IMR-90 (cell line): ENCODE results near the gene MYOZ3. TPM values are rescaled to one million over a fixed set of nuclear protein-coding genes. Genes with fewer than 3 reads are reported as not detected.

Experiments
- ATAC-seq: fragments of 200-7000 bp; cut with Tn5 transposase; 2 replicates; pipeline ENCODE4 v1.9.1; 2020; ENCODE audit warnings: low read depth, mild to moderate bottlenecking, moderate library complexity
- BruUV-seq: library from RNA; stranded (reverse); fragments of 400-500 nt; replicated peaks from 2 replicates; lab custom pipeline; 2021; lab: Mats Ljungman, UMichigan
- CTCF ChIA-PET: fragments of 300-600 bp; formaldehyde crosslinking; extraction: SDS; loops from one replicate; lab custom pipeline; 2021; ENCODE audit warnings: antibody characterized with exemption; lab: Yijun Ruan, JAX
- POLR2A ChIA-PET: fragments of 300-600 bp; sonication (Branson Sonifier 250); formaldehyde crosslinking; loops from one replicate; lab custom pipeline; 2022; ENCODE audit warnings: antibody characterized with exemption; ENCODE audit not compliant: unreplicated experiment; lab: Charles Lee
- DNase-seq: peaks from one replicate; pipeline ENCODE4 v3.0.0; 2013
- H2AFZ ChIP-seq: replicated peaks from 2 replicates; pipeline ENCODE3; 2013; ENCODE audit warnings: low read length, mild to moderate bottlenecking; ENCODE audit not compliant: poor library complexity
- H2AK5ac ChIP-seq: 2 replicates; pipeline ENCODE4 v1.6.1; 2013; ENCODE audit warnings: low read depth, low read length, inconsistent platforms
- H2AK9ac ChIP-seq: replicated peaks from 2 replicates; pipeline ENCODE3; 2013; ENCODE audit warnings: mild to moderate bottlenecking, low read depth, low read length, moderate library complexity; ENCODE audit not compliant: poor library complexity
- H2BK120ac ChIP-seq: 2 replicates; pipeline ENCODE4 v1.6.1; 2013; ENCODE audit warnings: low read depth, low read length, inconsistent platforms
- H2BK15ac ChIP-seq: 3 replicates; pipeline ENCODE4 v1.6.1; 2013; ENCODE audit warnings: low read depth, low read length, inconsistent platforms
- H2BK20ac ChIP-seq: 2 replicates; pipeline ENCODE4 v1.6.1; 2013; ENCODE audit warnings: low read depth, mild to moderate bottlenecking, inconsistent platforms, low read length, moderate library complexity
- H2BK5ac ChIP-seq: 2 replicates; pipeline ENCODE4 v1.6.1; 2013; ENCODE audit warnings: mild to moderate bottlenecking, low read depth, low read length, inconsistent platforms; ENCODE audit not compliant: poor library complexity, severe bottlenecking
- H3K14ac ChIP-seq: replicated peaks from 2 replicates; pipeline ENCODE4 v1.6.1; 2013; ENCODE audit warnings: low read depth, low read length, inconsistent platforms
- H3K18ac ChIP-seq: 2 replicates; pipeline ENCODE4 v1.6.1; 2013; ENCODE audit warnings: low read depth, low read length, control low read depth
- H3K23ac ChIP-seq: 2 replicates; pipeline ENCODE4 v1.6.1; 2013; ENCODE audit warnings: low read depth, low read length, inconsistent platforms
- H3K27ac ChIP-seq: 2 replicates; pipeline ENCODE4 v1.5.1; 2013; ENCODE audit warnings: mild to moderate bottlenecking, control low read depth, low read length; ENCODE audit not compliant: insufficient read depth
- H3K27me3 ChIP-seq: 2 replicates; pipeline ENCODE4 v1.6.1; 2013; ENCODE audit warnings: low read length; ENCODE audit not compliant: control insufficient read depth, insufficient read depth
- H3K36me3 ChIP-seq: 2 replicates; pipeline ENCODE4 v1.6.1; 2013; ENCODE audit warnings: low read length, mixed read lengths; ENCODE audit not compliant: control insufficient read depth, insufficient read depth
- H3K4ac ChIP-seq: 2 replicates; pipeline ENCODE4 v1.6.1; 2013; ENCODE audit warnings: low read depth, low read length, inconsistent platforms
- H3K4me1 ChIP-seq: 2 replicates; pipeline ENCODE4 v1.6.1; 2013; ENCODE audit warnings: low read length, mixed read lengths; ENCODE audit not compliant: control insufficient read depth, insufficient read depth
- H3K4me2 ChIP-seq: 2 replicates; pipeline ENCODE4 v1.6.1; 2013; ENCODE audit warnings: low read depth, mild to moderate bottlenecking, control low read depth, low read length, moderate library complexity
- H3K4me3 ChIP-seq: 2 replicates; pipeline ENCODE4 v1.5.1; 2013; ENCODE audit warnings: low read depth, mild to moderate bottlenecking, control low read depth, low read length, moderate library complexity; ENCODE audit not compliant: insufficient read depth
- H3K56ac ChIP-seq: 2 replicates; pipeline ENCODE4 v1.6.1; 2013; ENCODE audit warnings: low read length, inconsistent platforms; ENCODE audit not compliant: insufficient read depth; ENCODE audit errors: extremely low read depth
- H3K79me1 ChIP-seq, 2 experiments: 2 replicates each; pipeline ENCODE4 v1.6.1; 2013; ENCODE audit warnings: low read length in 2 of 2, inconsistent platforms in 1 of 2, low read depth in 1 of 2
- H3K9ac ChIP-seq: 2 replicates; pipeline ENCODE4 v1.6.1; 2013; ENCODE audit warnings: low read depth, low read length, control low read depth
- H3K9me1 ChIP-seq: 2 replicates; pipeline ENCODE4 v1.6.1; 2013; ENCODE audit warnings: low read length, inconsistent platforms; ENCODE audit not compliant: insufficient read depth
- H3K9me3 ChIP-seq: 2 replicates; pipeline ENCODE4 v1.6.1; 2013; ENCODE audit warnings: low read length; ENCODE audit not compliant: control insufficient read depth, insufficient read depth
- H4K20me1 ChIP-seq: 2 replicates; pipeline ENCODE4 v1.6.1; 2013; ENCODE audit warnings: low read length, inconsistent platforms; ENCODE audit not compliant: insufficient read depth
- H4K5ac ChIP-seq: 2 replicates; pipeline ENCODE4 v1.6.1; 2013; ENCODE audit warnings: mild to moderate bottlenecking, low read depth, low read length, control low read depth
- H4K8ac ChIP-seq, 2 experiments: 2 replicates each; pipeline ENCODE4 v1.6.1; 2013; ENCODE audit warnings: low read depth in 2 of 2, low read length in 2 of 2, control low read depth in 1 of 2, inconsistent platforms in 1 of 2
- H4K91ac ChIP-seq: 2 replicates; pipeline ENCODE4 v1.6.1; 2013; ENCODE audit warnings: low read depth, low read length, inconsistent platforms; ENCODE audit not compliant: insufficient read depth
- BHLHE40 ChIP-seq: fragments of 150-350 bp; IDR thresholded peaks from 2 replicates; pipeline ENCODE4 v1.6.1; 2016; ENCODE audit warnings: mild to moderate bottlenecking, low read depth, low read length
- CEBPB ChIP-seq: IDR thresholded peaks from 2 replicates; pipeline ENCODE4 v1.6.1; 2012; ENCODE audit warnings: low read depth, low read length, improper control_type of control experiment
- CHD1 ChIP-seq: IDR thresholded peaks from 2 replicates; pipeline ENCODE4 v1.6.1; 2012; ENCODE audit warnings: low read depth, low read length, improper control_type of control experiment
- CTCF ChIP-seq: conservative IDR thresholded peaks from 2 replicates; pipeline ENCODE4 v1.5.1; 2012; ENCODE audit warnings: mild to moderate bottlenecking, low read depth, low read length, improper control_type of control experiment
- FOS ChIP-seq: fragments of 150-350 bp; IDR thresholded peaks from 2 replicates; pipeline ENCODE4 v1.6.1; 2016; ENCODE audit warnings: low read depth, low read length
- MAFK ChIP-seq: IDR thresholded peaks from 2 replicates; pipeline ENCODE4 v1.6.1; 2012; ENCODE audit warnings: low read depth, low read length, improper control_type of control experiment
- MAZ ChIP-seq: IDR thresholded peaks from 2 replicates; pipeline ENCODE4 v1.6.1; 2012; ENCODE audit warnings: low read depth, mild to moderate bottlenecking, low read length, improper control_type of control experiment, moderate library complexity, borderline replicate concordance
- MXI1 ChIP-seq: IDR thresholded peaks from 2 replicates; pipeline ENCODE4 v1.6.1; 2012; ENCODE audit warnings: low read depth, mild to moderate bottlenecking, low read length, moderate library complexity, borderline replicate concordance
- NFE2L2 ChIP-seq: fragments of 150-350 bp; IDR thresholded peaks from 2 replicates; pipeline ENCODE4 v1.6.1; 2016; ENCODE audit warnings: low read depth, mild to moderate bottlenecking, low read length
- POLR2A ChIP-seq: IDR thresholded peaks from 2 replicates; pipeline ENCODE4 v1.6.1; 2012; ENCODE audit warnings: mild to moderate bottlenecking, low read depth, low read length
- RAD21 ChIP-seq: IDR thresholded peaks from 2 replicates; pipeline ENCODE4 v1.6.1; 2012; ENCODE audit warnings: low read length, improper control_type of control experiment
- RCOR1 ChIP-seq: IDR thresholded peaks from 2 replicates; pipeline ENCODE4 v1.6.1; 2012; ENCODE audit warnings: mild to moderate bottlenecking, low read length, improper control_type of control experiment; ENCODE audit not compliant: insufficient replicate concordance
- RFX5 ChIP-seq: IDR thresholded peaks from 2 replicates; pipeline ENCODE4 v1.8.0; 2012; ENCODE audit warnings: low read depth, mild to moderate bottlenecking, low read length, moderate library complexity
- SMC3 ChIP-seq: fragments of 150-350 bp; IDR thresholded peaks from 2 replicates; pipeline ENCODE4 v1.6.1; 2016; ENCODE audit warnings: low read depth, mild to moderate bottlenecking, antibody characterized with exemption, low read length, moderate library complexity
- USF2 ChIP-seq: fragments of 150-350 bp; IDR thresholded peaks from 2 replicates; pipeline ENCODE4 v1.6.1; 2017; ENCODE audit warnings: mild to moderate bottlenecking, antibody characterized with exemption, low read length, low read depth
- WGBS, 2 experiments: methylation state at CpG; one replicate each; pipeline versions ENCODE4 v1.1.5 to v1.1.7; 2013; ENCODE audit warnings: missing lambda C conversion rate in 2 of 2; ENCODE audit not compliant: insufficient read length in 1 of 2; ENCODE audit errors: extremely low coverage in 2 of 2; 5-methylcytosine and 5-hydroxymethylcytosine counted together
- dilution Hi-C: fragments of 300-500 bp; cut with HindIII; formaldehyde crosslinking; loops from one replicate; pipeline ENCODE4 v1.14.3; 2018; ENCODE audit warnings: low sequenced_read_pairs; ENCODE audit not compliant: unreplicated experiment
- in situ Hi-C: fragments of 300-500 bp; cut with MboI; formaldehyde crosslinking; loops from 3 replicates; pipeline ENCODE4 v1.14.3; 2019; ENCODE audit warnings: low sequenced_read_pairs, inconsistent platforms, mixed read lengths
- intact Hi-C: fragments of 100-400 bp; cut with micrococcal nuclease; formaldehyde crosslinking; loops from 2 replicates; pipeline ENCODE4 v1.10.0; 2022
- polyA plus RNA-seq, 3 experiments: library from polyadenylated mRNA; depleted of rRNA; stranded (reverse); fragments of >200 nt; gene quantifications; 2 replicates each; pipeline ENCODE4 v1.2.3, GENCODE V29; 2012; ENCODE audit warnings: low replicate concordance in 1 of 3
- total RNA-seq: library from RNA; depleted of rRNA; stranded (reverse); fragments of >200 nt; gene quantifications from 2 replicates; pipeline ENCODE4 v1.2.3, GENCODE V29; 2012
- TF ChIP-seq, protein P1 (sequence below): fragments of 150-350 bp; IDR thresholded peaks from 2 replicates; pipeline ENCODE4 v1.6.1; 2016; ENCODE audit warnings: low read depth, mild to moderate bottlenecking, low read length, moderate library complexity, borderline replicate concordance

Gene MYOZ3
- total and polyA plus RNA-seq, 2 of the 4 experiments (the other 2 are of a cell fraction), result under 0.01 to 0.24 TPM

DNA sequence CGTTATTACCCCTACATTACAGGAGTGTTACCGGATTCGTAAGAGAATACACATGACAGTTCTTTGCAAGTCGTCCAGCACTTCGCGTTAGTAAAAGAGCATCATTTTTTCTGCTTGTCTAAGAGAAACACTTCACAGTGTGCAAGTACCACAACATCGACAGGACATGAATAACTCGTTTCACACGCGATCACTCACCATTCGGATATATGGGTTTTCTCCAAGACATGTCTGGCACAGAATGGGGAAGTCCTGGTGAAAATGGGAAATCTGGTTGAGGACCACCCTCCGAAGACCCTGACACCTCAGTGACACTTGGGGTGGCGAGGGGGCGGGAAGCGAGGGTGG, 39.2 kb downstream of the MYOZ3 start:
- H3K4me3 ChIP-seq, result peak overlapping the region; percentile 81
- POLR2A ChIA-PET, result interaction anchor here (0.9 kb wide), 1 partner anchor 147 kb away, joined by 3 read pairs; no protein-coding TSS in a partner anchor
- TF ChIP-seq SMC3 (no peak; the same call in 1 of the 2 replicates), RFX5 (no peak), MAZ (no peak), MAFK (no peak), RCOR1 (no peak), CTCF (no peak), BHLHE40 (no peak), NFE2L2 (no peak), MXI1 (no peak), CHD1 (no peak), USF2 (no peak), POLR2A (no peak), FOS (no peak), RAD21 (no peak), CEBPB (no peak)
- TF ChIP-seq, protein P1, sequence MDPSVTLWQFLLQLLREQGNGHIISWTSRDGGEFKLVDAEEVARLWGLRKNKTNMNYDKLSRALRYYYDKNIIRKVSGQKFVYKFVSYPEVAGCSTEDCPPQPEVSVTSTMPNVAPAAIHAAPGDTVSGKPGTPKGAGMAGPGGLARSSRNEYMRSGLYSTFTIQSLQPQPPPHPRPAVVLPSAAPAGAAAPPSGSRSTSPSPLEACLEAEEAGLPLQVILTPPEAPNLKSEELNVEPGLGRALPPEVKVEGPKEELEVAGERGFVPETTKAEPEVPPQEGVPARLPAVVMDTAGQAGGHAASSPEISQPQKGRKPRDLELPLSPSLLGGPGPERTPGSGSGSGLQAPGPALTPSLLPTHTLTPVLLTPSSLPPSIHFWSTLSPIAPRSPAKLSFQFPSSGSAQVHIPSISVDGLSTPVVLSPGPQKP, result no peak
- H3K23ac ChIP-seq, result peak overlapping the region; percentile 95
- WGBS, 2 experiments, result 0% methylated on average over 2 of the region's 15 CpGs; no CpG with 5 or more reads in 1 of the 2 experiments
- H3K9ac ChIP-seq, result peak overlapping the region; percentile 97
- H2AFZ ChIP-seq, result peak overlapping the region; percentile 99
- ATAC-seq (no peak), DNase-seq (no peak)
- H3K9me1 ChIP-seq, result no peaks in the 10 kb centered on the region
- intact Hi-C loops, result loop anchor here (1.0 to 2.0 kb wide), 2 partner anchors 139 to 147 kb away; no protein-coding TSS in a partner anchor
- H2BK5ac ChIP-seq, result peak overlapping the region; percentile 56
- H3K18ac ChIP-seq, result no peak overlapping the region
- peak overlapping the region; percentile 94 for H3K4me2 ChIP-seq
- no peak overlapping the region for H2BK15ac ChIP-seq
- BruUV-seq, result no TSS peak
- no peaks in the 10 kb centered on the region for H4K20me1 ChIP-seq
- no peak overlapping the region for H2BK120ac ChIP-seq
- in situ Hi-C loops, result no loop called here
- peak overlapping the region; percentile 50 for H3K14ac ChIP-seq
- dilution Hi-C loops, result no loop called here
- no peak overlapping the region for H2BK20ac ChIP-seq
- peaks cover 18% of the 10 kb centered on the region for H3K36me3 ChIP-seq
- H4K5ac ChIP-seq, result peak overlapping the region; percentile 65; the same call in 1 of the 2 replicates
- H3K9me3 ChIP-seq, result no peaks in the 10 kb centered on the region
- no peaks in the 10 kb centered on the region for H3K27me3 ChIP-seq
- H2AK5ac ChIP-seq, result peak overlapping the region; percentile 71; the same call in 1 of the 2 replicates
- CTCF ChIA-PET, result interaction anchor here (0.6 to 1.3 kb wide), 4 partner anchors 20 to 152 kb away, joined by 3 read pairs; no protein-coding TSS in a partner anchor
- peak overlapping the region; percentile 72; the same call in 1 of the 2 replicates for H3K56ac ChIP-seq
- H4K91ac ChIP-seq, result peak overlapping the region; percentile 63; the same call in 1 of the 2 replicates
- peak overlapping the region; percentile 94 for H3K27ac ChIP-seq
- H3K4me1 ChIP-seq, result peaks cover 3% of the 10 kb centered on the region
- peaks cover 14 to 32% of the 10 kb centered on the region in 2 experiments for H3K79me1 ChIP-seq
- H2AK9ac ChIP-seq, result peak overlapping the region; percentile 50
- H4K8ac ChIP-seq, result peak overlapping the region; percentile 94 to 96; a peak in 3 of 4 replicates
- H3K4ac ChIP-seq, result peak overlapping the region; percentile 97
